GM12875 (cell line): Measurements from ENCODE around the gene BCAP31.
"Not testable (repeated sequence)": the region's sequence is repeated elsewhere in the genome, so short reads cannot be mapped to it uniquely, and the experiment has no call there.

Source experiments
- H3K4me3 ChIP-seq: one replicate; pipeline ENCODE4 v1.5.1; 2011; ENCODE audit warnings: low read depth, low read length, control low read depth
- TF ChIP-seq, protein P1 (sequence below): IDR thresholded peaks from 2 replicates; pipeline ENCODE4 v1.5.1; 2011; ENCODE audit warnings: low read depth, mild to moderate bottlenecking, control low read depth, inconsistent platforms, low read length, moderate library complexity, borderline replicate concordance; ENCODE audit not compliant: insufficient read depth

BCAP31 gene

DNA sequence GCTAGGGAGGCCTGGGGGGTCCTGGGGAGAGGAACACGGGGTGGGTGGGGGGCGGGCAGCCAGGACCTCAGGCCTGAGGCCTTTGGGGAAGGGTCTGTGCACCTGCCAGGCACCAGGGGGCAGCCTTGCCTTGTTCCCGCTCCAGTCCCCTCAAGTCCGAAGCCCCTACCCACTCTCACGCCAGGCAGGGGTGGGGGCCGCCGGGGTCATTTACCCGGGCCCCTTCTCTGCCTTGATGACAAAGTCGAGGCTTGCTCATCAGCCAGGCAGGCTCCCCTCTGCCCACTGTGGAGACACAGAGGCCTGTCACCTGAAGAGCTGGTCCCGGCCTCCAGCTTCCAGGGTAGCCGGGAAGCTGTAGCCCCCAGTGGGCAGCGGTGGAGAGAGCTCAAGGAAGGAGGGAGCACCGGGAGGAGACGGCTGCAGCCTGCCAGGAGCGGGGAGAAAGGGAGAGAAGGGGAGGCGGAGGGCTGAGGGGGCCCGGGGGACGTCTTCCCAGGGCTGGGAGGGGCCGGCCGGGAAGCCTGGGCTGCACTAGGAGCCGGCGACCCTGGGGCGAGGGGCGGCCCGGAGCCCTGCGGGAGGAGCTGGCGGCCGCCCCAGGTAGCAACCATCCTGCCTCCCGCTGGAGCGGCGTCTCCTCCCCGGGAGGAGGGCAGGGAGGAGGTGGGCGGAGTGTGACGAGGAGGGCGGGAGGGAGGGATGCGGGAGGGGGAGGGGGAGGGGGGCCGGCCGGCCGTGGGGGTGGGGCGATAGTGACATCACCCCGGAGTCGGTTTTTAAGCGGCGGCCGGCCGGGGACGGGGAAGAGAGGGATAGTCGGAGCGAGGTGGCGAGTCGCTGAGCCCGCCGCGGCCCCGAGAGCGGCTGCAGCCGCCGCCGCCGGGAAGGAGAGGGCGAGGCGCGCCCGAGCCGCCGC is 36.8 kb downstream of the BCAP31 start, which contains the start of gene SLC6A8:
TSS of gene SLC6A8 (plus strand) at position 806 of the 919 bp plus-strand sequence. CDS start 649 bp downstream, outside the sequence.
- TF ChIP-seq, protein P1, sequence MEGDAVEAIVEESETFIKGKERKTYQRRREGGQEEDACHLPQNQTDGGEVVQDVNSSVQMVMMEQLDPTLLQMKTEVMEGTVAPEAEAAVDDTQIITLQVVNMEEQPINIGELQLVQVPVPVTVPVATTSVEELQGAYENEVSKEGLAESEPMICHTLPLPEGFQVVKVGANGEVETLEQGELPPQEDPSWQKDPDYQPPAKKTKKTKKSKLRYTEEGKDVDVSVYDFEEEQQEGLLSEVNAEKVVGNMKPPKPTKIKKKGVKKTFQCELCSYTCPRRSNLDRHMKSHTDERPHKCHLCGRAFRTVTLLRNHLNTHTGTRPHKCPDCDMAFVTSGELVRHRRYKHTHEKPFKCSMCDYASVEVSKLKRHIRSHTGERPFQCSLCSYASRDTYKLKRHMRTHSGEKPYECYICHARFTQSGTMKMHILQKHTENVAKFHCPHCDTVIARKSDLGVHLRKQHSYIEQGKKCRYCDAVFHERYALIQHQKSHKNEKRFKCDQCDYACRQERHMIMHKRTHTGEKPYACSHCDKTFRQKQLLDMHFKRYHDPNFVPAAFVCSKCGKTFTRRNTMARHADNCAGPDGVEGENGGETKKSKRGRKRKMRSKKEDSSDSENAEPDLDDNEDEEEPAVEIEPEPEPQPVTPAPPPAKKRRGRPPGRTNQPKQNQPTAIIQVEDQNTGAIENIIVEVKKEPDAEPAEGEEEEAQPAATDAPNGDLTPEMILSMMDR: peak; percentile 47
- H3K4me3 ChIP-seq: no peak within 1 kb of the TSS

DNA sequence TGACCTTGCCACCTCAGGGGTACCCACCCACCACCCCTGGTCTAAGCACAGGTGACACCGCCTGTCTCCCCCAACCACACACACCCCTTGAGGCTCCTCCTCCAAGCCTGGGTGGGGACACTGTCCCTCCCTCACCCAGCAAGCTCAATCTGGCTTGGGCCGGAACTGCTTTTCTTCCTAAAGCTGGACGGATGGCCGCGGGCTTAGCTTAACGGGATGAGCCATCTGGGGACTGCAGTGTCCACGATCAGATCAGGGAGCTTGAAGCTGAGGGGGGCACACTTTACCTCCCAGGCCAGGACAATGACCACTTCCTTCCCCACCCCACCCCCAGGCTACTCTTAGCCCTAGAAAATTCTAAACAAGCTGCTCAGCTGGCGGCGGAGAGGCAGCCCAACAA is 37.5 kb downstream of the BCAP31 start:
- H3K4me3 ChIP-seq: no peak overlapping the region
- TF ChIP-seq, protein P1: no peak

GRCh38 chrX:153685751-153686696 is 38.2 kb downstream of the BCAP31 start:
- H3K4me3 ChIP-seq: no peak overlapping the region
- TF ChIP-seq, protein P1: no peak

- H3K4me3 ChIP-seq: no peak overlapping the region
- TF ChIP-seq, protein P1: no peak
These were observed 39.0 kb downstream of the BCAP31 start for GRCh38 chrX:153685156-153685536.

GRCh38 chrX:153684467-153685155 is 39.6 kb downstream of the BCAP31 start:
- TF ChIP-seq, protein P1: no peak
- no peak overlapping the region for H3K4me3 ChIP-seq

DNA sequence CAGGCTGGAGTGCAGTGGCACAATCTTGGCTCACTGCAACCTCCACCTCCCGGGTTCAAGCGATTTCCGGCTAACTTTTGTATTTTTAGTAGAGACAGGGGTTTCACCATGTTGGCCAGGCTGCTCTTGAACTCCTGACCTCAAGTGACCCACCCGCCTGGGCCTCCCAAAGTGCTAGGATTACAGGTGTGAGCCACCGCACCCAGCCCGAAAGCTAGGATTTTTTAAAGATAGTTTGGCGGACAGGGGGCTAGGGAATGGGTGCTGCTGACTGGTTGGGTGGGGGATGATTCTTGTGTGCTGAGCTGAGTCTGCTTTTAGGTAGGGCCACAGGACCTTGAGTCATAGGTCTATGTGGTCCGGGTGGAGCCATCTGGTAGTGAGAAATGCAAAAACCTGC is 40.7 kb downstream of the BCAP31 start:
- H3K4me3 ChIP-seq: not testable (repeated sequence)

- no peak overlapping the region for H3K4me3 ChIP-seq
- TF ChIP-seq, protein P1: no peak
These were observed 43.0 kb downstream of the BCAP31 start for GRCh38 chrX:153681175-153681574.
